GM18499 (cell line): ENCODE data around the gene C9orf50.

Source experiments
- ATAC-seq: cut with Tn5 transposase; IDR thresholded peaks from one replicate; pipeline ENCODE4 v1.9.1; 2021; ENCODE audit warnings: moderate number of reproducible peaks; ENCODE audit not compliant: insufficient read depth, unreplicated experiment

C9orf50 gene

DNA sequence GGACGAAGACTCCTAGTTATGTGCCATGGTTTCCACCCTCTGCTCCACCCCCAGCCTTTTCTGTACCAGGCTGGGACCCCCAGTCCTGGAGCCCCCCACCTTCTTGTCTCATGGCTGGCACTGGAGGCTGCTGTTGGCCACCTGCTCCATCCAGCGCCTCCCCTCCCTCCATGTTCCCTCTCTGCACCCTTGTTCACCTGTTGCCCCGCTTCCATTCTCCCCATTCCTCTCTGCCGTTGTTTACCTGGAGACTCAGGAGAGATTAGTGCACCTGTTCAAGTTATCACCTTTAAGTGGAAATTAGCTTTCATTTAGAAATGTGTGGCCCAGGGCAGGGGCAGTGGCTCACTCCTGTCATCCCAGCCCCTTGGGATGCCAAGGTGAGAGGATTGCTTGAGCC, 12.3 kb upstream of the C9orf50 start:
- no peak for ATAC-seq

DNA sequence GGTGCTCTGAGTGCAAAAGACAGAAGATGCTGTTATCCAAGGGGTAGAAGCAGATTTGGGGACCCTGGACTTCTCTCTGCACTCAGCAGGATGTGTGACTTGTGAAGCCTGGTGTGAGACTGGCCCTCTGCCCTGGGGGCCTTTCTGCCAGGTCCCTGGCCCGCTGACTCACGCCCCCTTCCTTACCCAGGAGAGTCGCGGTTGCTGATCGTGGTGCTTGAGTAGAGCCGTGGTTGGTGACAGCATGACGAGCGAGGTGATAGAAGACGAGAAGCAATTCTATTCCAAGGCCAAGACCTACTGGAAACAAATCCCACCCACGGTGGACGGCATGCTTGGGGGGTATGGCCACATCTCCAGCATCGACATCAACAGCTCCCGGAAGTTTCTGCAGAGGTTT, 11.6 kb upstream of the C9orf50 start:
- no peak for ATAC-seq

- ATAC-seq, result no peak
Observed at GRCh38 chr9:129631674-129632129, 10.8 kb upstream of the C9orf50 start.

DNA sequence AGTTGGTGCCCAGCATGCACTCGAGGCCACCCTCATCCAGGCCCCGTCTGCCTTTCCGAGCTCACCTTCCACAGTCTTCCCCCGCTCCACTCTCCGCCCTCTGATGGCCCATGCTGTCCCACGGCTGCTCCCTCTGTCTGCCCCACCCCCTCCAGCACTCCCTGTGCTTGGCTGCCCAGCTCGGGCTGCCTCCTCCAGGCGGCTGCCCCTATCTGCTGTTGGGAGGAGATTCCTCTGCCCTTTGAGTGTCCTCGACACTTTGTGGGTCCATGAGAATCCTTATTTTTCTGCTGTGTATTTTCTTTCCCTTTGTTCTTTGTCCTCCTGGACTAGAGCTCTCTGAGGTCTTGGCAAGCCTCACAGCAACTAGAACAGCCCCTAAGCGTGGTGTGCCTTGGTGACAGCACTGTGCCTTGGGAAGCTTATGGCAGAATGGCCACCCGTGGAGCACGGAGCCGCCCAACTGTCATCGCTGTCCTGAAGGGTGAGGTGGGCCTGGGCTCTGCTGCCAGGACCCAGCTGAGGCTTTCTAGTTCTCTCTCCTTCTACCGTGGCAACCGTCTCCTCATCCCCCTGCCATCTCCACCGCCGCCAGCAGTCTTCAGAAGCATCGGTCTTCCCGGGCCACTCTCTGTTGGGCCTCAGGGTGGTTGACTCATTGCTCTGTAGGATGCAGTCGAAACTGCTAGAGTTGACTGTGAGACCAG, 10.2 kb upstream of the C9orf50 start:
- no peak for ATAC-seq

- no peak for ATAC-seq
Observed at GRCh38 chr9:129629251-129629820, 8.4 kb upstream of the C9orf50 start.

DNA sequence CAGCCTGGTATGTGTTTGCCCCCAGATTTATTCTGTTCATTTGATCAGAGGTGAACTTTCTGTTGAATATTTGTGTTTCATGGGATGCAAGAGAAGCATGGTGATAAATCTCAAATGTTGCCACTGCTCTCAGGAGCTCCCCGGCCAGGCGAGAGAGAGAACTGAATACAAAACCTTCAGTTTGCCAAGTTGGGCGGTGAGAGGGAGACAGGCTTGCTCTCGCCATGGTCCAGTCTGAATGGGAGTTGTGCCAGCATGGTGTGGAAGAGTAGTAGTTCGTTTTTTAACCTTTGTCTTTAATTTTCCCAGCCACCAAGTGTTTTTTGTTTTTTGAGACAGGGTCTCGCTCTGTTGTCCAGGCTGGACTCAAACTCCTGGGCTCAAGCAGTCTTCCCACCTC, 7.8 kb upstream of the C9orf50 start:
- ATAC-seq, result no peak

- ATAC-seq, result no peak
Observed at GRCh38 chr9:129627556-129628440, 6.9 kb upstream of the C9orf50 start.

DNA sequence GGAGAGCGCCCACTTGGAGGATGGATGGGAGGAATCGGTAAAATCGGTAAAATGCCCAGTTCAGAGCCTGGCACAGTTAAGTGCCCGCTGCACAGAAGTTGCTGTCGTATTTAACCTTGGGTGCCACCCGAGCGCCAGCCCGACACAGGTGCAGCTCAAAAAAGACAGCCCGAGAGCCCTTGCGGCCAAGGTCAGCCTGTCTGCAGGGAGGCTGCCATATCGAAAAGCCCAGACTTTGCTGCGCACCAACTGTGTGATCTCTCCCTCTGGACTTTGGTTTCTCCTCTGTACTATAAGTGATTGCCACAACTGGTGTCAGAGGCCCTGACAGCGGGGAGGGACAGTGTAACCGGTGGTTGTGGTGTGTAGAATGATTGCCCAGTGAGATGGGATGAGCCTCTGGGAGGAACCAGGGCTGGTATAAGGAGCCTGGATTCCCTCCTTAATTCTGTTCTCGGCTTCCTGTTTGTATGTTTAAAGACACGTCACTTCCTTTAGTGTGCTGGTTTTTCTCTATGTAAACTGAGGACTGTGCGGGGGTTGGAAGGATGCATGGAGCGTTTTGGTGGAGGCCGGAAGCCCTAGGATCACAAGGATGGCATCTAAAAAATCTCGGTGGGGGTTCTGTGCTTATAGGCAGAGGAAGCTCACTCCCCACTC, 5.9 kb upstream of the C9orf50 start:
- no peak for ATAC-seq

DNA sequence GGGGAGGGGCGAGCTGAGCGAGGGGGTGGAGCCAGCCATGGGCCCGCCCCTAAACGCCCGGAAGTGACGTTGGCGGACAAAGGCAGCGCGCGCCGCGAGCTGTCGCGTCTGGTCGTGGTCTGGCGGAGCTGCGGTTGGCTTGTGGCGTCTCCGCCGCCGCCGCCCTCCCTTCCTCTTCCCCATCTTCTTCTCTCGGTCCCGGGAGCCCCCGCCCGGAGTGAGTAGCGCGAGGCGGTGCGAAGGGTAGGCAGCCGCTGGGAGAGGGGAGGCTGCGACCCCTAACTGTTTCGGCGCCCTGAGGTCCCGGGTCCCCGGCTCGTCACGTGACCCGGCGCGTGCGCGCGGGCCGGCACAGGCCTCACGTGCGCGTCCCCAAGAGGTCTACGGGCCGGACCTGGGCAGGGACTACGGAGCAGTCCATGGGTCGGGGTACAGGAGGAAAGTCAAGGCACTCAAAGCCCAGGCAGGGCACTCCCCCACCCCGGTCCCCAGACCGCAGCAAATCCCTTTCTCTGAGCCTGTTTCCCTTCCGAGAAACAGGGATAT, 5.3 kb upstream of the C9orf50 start, which contains the start of gene NTMT1:
TSS of gene NTMT1 (plus strand) at position 85 of the 546 bp plus-strand sequence. CDS start 6,541 bp downstream, outside the sequence.
- peak; percentile 55 for ATAC-seq

- ATAC-seq, result no peak
Observed at GRCh38 chr9:129624947-129625346, 4.0 kb upstream of the C9orf50 start.

- no peak for ATAC-seq
Observed at GRCh38 chr9:129624168-129624759, 3.4 kb upstream of the C9orf50 start.

GRCh38 chr9:129623331-129623730, 2.4 kb upstream of the C9orf50 start:
- ATAC-seq, result no peak

DNA sequence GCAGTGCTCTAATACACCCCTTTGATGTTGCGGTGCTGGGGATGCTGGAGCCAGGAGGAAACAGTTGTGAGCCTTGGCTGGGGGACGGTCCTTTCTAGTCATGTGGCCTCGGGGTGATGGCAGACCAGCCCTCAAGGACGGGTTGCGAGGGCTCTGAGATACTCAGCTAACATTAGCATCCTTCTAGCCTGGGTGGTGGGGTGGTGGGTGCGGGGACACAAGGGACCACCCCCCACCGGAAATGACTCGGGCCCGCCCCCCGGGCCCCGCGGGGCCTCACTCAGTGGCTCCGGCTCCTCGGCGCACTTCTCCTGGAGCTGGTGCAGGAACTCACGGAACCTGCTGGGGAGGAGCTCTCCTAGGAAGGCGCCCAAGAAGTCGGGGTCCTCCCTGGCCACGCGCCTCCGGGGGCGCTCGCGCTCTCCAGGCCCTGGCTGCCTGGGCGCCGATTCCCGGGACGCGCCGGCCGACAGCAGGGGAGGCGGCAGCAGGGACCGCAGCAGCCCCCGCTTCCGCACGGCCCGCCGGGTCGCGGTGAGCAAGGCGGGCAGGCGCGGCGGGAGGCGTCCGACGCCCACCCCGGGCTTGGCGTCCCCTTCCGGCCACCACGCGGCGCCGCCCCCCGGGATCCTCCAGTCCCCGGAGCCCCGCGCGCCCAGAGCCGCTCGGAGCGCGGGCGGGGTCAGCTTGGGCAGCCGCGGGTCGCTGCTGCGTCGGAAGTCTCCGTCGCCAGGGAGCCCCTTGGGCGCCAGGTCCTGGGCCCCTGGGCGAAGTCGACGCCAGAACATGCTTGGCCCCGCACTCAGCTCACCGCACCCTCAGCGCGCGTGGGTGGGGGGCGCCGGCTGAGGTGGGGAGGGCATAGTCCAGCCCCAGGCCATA, 873 bp downstream of the C9orf50 start:
- ATAC-seq, result no peak

- no peak for ATAC-seq
Observed at GRCh38 chr9:129617167-129617566, 3.7 kb downstream of the C9orf50 start.

DNA sequence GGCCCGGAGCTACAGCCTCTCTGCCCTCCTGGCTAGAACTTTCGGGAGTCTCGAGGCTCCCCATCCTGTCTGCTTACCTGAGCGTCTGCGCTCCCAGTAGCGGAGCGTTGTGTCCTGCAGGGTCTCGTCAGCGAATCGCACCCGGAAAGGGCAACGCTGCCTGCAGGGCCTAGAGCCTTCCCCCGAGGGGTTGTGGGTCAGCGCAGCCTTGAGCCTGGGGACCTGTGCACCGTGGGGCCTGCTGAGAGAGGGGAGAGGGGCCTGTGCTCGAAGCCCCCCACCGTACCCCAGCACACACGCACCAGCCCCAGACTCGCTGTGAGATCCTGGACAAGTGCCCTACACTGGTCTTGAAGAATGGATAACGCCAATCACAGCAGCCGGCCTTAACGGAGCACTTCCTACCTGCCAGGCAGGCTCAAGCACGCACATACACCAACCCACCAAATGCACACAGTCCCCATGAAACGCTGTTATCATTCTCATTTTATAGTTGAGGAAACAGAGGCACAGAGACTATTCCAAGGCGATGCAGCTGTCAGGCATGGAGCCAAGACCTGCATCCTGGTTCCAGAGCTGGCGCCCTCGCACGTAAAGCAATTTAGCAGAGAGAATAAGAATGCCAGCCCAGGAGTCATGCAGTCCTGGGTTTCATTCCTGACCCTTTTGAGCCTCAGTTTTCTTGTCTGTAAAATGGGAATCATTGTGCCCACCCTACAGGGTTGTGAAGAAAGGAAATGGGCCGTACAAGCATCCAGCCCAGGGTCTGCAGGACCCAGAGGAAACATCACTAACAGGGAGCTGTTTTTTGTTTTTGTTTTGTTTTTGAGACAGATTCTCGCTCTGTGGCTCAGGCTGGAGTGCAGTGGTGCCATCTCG, 5.3 kb downstream of the C9orf50 start:
- no peak for ATAC-seq

- ATAC-seq, result no peak
Observed at GRCh38 chr9:129614932-129615331, 6.0 kb downstream of the C9orf50 start.

GRCh38 chr9:129613520-129614175, 7.3 kb downstream of the C9orf50 start:
- no peak for ATAC-seq
